HepG2 (cell line): ENCODE data around the gene MICA. TPM values are rescaled to one million over a fixed set of nuclear protein-coding genes. Genes with fewer than 3 reads are reported as not detected.

Experiments
- AHR ChIP-seq: IDR thresholded peaks from 2 replicates; pipeline ENCODE4 v1.6.1; 2018; ENCODE audit warnings: missing genetic modification reagents, missing compliant biosample characterization
- ELF4 ChIP-seq: sonication (generic); formaldehyde crosslinking; IDR thresholded peaks from 2 replicates; pipeline ENCODE4 v1.5.0; 2020; ENCODE audit warnings: missing genetic modification reagents, mild to moderate bottlenecking, moderate library complexity, borderline replicate concordance
- FIP1L1 ChIP-seq: fragments of 200-400 bp; formaldehyde crosslinking; IDR thresholded peaks from 2 replicates; pipeline ENCODE4 v1.6.1; 2018; ENCODE audit warnings: low read depth, mild to moderate bottlenecking, low read length, moderate library complexity, borderline replicate concordance; ENCODE audit not compliant: insufficient read depth
- GZF1 ChIP-seq: sonication (generic); formaldehyde crosslinking; IDR thresholded peaks from 2 replicates; pipeline ENCODE4 v1.5.1; 2020; ENCODE audit warnings: mild to moderate bottlenecking, missing genetic modification reagents
- JUN ChIP-seq: sonication (generic); formaldehyde crosslinking; IDR thresholded peaks from 2 replicates; pipeline ENCODE4 v1.4.0; 2020; ENCODE audit warnings: mild to moderate bottlenecking, missing genetic modification reagents
- MBNL3 ChIP-seq: fragments of 250-450 bp; sonication (Bioruptor Pico); conservative IDR thresholded peaks from 2 replicates; pipeline ENCODE4 v1.8.0; 2022; ENCODE audit warnings: mild to moderate bottlenecking, inconsistent platforms
- NR2F6 ChIP-seq, 2 experiments: IDR thresholded peaks; 2 replicates each; pipeline ENCODE4 v1.6.1; 2016; ENCODE audit warnings: antibody characterized with exemption in 1 of 2, mild to moderate bottlenecking in 1 of 2
- PAF1 ChIP-seq: IDR thresholded peaks from 2 replicates; pipeline ENCODE4 v1.6.1; 2016; ENCODE audit warnings: missing genetic modification reagents, missing compliant biosample characterization
- POLR2A ChIP-seq, 2 experiments: IDR thresholded peaks; 2 replicates each; pipeline ENCODE4 v1.6.1; 2011; ENCODE audit warnings: low read depth in 2 of 2, low read length in 2 of 2, mild to moderate bottlenecking in 1 of 2, moderate library complexity in 1 of 2; ENCODE audit not compliant: insufficient read depth in 1 of 2
- ZEB1 ChIP-seq: IDR thresholded peaks from 2 replicates; pipeline ENCODE4 v1.6.1; 2012; ENCODE audit warnings: mild to moderate bottlenecking, low read depth, inconsistent platforms; ENCODE audit not compliant: insufficient replicate concordance
- ZFAT ChIP-seq: sonication (generic); formaldehyde crosslinking; conservative IDR thresholded peaks from 2 replicates; pipeline ENCODE4 v1.8.1; 2023; ENCODE audit warnings: missing genetic modification reagents, inconsistent platforms
- polyA plus RNA-seq, 8 experiments: library from polyadenylated mRNA; depleted of rRNA in 3 of 8; stranded (reverse) in 7 of 8; unstranded in 1 of 8; fragments of >200 nt; fragmentation: Illumina TruSeq in 4 of 8; extraction: Trizol in 4 of 8; gene quantifications; 2 replicates each; pipeline versions ENCODE4 v1.2.1 to v1.2.3, GENCODE V29; 2011 to 2016; ENCODE audit warnings: low read depth in 4 of 8, missing spikeins in 1 of 8, mixed read lengths in 1 of 8; ENCODE audit not compliant: insufficient read depth in 1 of 8
- total RNA-seq, 5 experiments: library from RNA; depleted of rRNA; stranded (reverse); fragments of >200 nt; fragmentation: Illumina TruSeq; extraction: Trizol; gene quantifications; 2 replicates each; pipeline ENCODE4 v1.2.3, GENCODE V29; 2016; ENCODE audit warnings: low read depth in 1 of 5
- TF ChIP-seq, protein P1 (sequence below): sonication (generic); formaldehyde crosslinking; conservative IDR thresholded peaks from 2 replicates; pipeline ENCODE4 v1.4.0; 2020; ENCODE audit warnings: missing genetic modification reagents
- TF ChIP-seq, protein P2 (sequence below), 2 experiments: sonication (generic) in 1 of 2; formaldehyde crosslinking in 1 of 2; IDR thresholded peaks; 2 replicates each; pipeline versions ENCODE4 v1.4.0 to v1.6.1; 2018 to 2020; ENCODE audit warnings: missing genetic modification reagents in 2 of 2, borderline replicate concordance in 1 of 2, low read depth in 1 of 2, mild to moderate bottlenecking in 1 of 2, missing biosample characterization in 1 of 2
- TF ChIP-seq, protein P3 (sequence below): IDR thresholded peaks from 2 replicates; pipeline ENCODE4 v1.6.1; 2016

The MICA gene
- total and polyA plus RNA-seq, 2 of the 13 experiments (the other 11 are each of a cell fraction or from before 2014, with no cell fraction given): 21.6 to 38.1 TPM

DNA sequence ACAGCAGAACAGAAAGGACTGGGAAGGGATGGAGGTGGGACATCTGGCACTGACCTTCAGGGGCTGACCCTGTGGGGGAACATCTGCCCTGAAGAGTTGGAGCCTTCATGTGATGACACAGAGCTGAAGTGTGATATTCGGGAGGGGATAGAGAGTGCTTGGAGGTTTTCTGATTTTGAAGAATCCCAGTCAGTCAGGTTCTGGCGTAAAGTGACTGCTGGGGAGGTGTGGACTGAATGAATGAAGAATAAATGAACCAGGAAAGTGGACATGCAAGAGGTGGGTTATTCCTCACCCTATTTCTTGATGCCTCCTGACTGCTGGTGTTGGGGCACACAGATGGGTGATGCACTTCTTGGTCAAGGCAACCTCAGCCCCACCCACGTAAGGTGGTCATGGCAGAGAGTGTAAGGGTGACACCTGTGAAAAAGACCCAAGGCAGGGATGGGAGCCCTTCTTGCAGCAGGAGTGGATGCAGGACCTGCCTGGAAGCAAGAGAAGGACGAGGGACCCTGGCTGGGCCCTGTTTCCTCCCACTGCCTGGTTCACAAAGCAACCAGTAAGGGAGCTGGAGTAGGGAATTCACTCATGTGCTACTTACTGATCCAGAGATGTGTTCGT, 13.1 kb downstream of the MICA start (continued):
- TF ChIP-seq, protein P1, sequence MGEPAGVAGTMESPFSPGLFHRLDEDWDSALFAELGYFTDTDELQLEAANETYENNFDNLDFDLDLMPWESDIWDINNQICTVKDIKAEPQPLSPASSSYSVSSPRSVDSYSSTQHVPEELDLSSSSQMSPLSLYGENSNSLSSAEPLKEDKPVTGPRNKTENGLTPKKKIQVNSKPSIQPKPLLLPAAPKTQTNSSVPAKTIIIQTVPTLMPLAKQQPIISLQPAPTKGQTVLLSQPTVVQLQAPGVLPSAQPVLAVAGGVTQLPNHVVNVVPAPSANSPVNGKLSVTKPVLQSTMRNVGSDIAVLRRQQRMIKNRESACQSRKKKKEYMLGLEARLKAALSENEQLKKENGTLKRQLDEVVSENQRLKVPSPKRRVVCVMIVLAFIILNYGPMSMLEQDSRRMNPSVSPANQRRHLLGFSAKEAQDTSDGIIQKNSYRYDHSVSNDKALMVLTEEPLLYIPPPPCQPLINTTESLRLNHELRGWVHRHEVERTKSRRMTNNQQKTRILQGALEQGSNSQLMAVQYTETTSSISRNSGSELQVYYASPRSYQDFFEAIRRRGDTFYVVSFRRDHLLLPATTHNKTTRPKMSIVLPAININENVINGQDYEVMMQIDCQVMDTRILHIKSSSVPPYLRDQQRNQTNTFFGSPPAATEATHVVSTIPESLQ (CRISPR knock-in tag): no peak
- TF ChIP-seq ELF4 (CRISPR knock-in tag) (no peak), POLR2A (IDR thresholded peaks at IDR 0.05; ENCODE audit: insufficient read depth in 1 of 2, low read depth in 2 of 2, low read length in 2 of 2) (peak in 1 of 2 experiments; percentile 23; a peak in 1 of 4 replicates), ZFAT (CRISPR knock-in tag) (no peak), MBNL3 (CRISPR knock-in tag) (no peak), ZEB1 (no peak), GZF1 (CRISPR knock-in tag) (no peak), FIP1L1 (no peak), PAF1 (0 out of 2 replicates have a peak, but pooled peaks have one; percentile 48), NR2F6 (IDR thresholded peaks at IDR 0.05) (no peak), NR2F6 (CRISPR knock-in tag; IDR thresholded peaks at IDR 0.05) (no peak), AHR (CRISPR knock-in tag) (no peak), JUN (CRISPR knock-in tag) (no peak)
- TF ChIP-seq, protein P2, sequence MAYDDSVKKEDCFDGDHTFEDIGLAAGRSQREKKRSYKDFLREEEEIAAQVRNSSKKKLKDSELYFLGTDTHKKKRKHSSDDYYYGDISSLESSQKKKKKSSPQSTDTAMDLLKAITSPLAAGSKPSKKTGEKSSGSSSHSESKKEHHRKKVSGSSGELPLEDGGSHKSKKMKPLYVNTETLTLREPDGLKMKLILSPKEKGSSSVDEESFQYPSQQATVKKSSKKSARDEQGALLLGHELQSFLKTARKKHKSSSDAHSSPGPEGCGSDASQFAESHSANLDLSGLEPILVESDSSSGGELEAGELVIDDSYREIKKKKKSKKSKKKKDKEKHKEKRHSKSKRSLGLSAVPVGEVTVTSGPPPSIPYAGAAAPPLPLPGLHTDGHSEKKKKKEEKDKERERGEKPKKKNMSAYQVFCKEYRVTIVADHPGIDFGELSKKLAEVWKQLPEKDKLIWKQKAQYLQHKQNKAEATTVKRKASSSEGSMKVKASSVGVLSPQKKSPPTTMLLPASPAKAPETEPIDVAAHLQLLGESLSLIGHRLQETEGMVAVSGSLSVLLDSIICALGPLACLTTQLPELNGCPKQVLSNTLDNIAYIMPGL (CRISPR knock-in tag; IDR thresholded peaks at IDR 0.05; ENCODE audit: borderline replicate concordance in 1 of 2, low read depth in 1 of 2): no peak
- TF ChIP-seq, protein P3, sequence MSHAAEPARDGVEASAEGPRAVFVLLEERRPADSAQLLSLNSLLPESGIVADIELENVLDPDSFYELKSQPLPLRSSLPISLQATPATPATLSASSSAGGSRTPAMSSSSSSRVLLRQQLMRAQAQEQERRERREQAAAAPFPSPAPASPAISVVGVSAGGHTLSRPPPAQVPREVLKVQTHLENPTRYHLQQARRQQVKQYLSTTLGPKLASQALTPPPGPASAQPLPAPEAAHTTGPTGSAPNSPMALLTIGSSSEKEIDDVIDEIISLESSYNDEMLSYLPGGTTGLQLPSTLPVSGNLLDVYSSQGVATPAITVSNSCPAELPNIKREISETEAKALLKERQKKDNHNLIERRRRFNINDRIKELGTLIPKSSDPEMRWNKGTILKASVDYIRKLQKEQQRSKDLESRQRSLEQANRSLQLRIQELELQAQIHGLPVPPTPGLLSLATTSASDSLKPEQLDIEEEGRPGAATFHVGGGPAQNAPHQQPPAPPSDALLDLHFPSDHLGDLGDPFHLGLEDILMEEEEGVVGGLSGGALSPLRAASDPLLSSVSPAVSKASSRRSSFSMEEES (CRISPR knock-in tag): no peak
